Stimulated activated CD4-positive, alpha-beta T cell treated with anti-CD3 and anti-CD28 coated beads, Interleukin-1b, Interleukin-23, amount 100 ng/mL, for 24 hours (primary cell): ENCODE data around the gene NHERF1.

Source experiments
- DNase-seq, 4 experiments: peaks; one replicate each; pipeline ENCODE4 v3.0.0-alpha.2; 2020; ENCODE audit warnings: low read depth in 4 of 4, low spot score in 1 of 4

Gene NHERF1

GRCh38 chr17:74732042-74732867 is 16.2 kb upstream of the NHERF1 start:
- DNase-seq, result no peak

GRCh38 chr17:74733365-74734122 is 14.9 kb upstream of the NHERF1 start:
- DNase-seq, result no peak

- no peak for DNase-seq
Observed at GRCh38 chr17:74734256-74734655, 14.2 kb upstream of the NHERF1 start.

- DNase-seq, result no peak
Observed at GRCh38 chr17:74736513-74737298, 11.7 kb upstream of the NHERF1 start, which contains the start of gene RAB37. TSS of gene RAB37 (plus strand) at chr17:74737256. CDS start at chr17:74737273, 17 bp downstream.

GRCh38 chr17:74737299-74738050 is 11.0 kb upstream of the NHERF1 start:
- DNase-seq, result no peak

GRCh38 chr17:74738051-74738996 is 10.1 kb upstream of the NHERF1 start:
- DNase-seq, result peak in 1 of 4 experiments; percentile 58

GRCh38 chr17:74739227-74739831 is 9.1 kb upstream of the NHERF1 start:
- DNase-seq, result no peak

- DNase-seq, result no peak
Observed at GRCh38 chr17:74740173-74740572, 8.3 kb upstream of the NHERF1 start.

GRCh38 chr17:74740641-74741387 is 7.6 kb upstream of the NHERF1 start:
- DNase-seq, result no peak

GRCh38 chr17:74742153-74742515 is 6.3 kb upstream of the NHERF1 start:
- no peak for DNase-seq

- no peak for DNase-seq
Observed at GRCh38 chr17:74742978-74743545, 5.4 kb upstream of the NHERF1 start.

GRCh38 chr17:74743755-74744154 is 4.7 kb upstream of the NHERF1 start:
- DNase-seq, result no peak

- DNase-seq, result no peak
Observed at GRCh38 chr17:74744349-74744713, 4.1 kb upstream of the NHERF1 start.

GRCh38 chr17:74744714-74745547 is 3.5 kb upstream of the NHERF1 start:
- DNase-seq, result peak; percentile 68 to 80 (median 72)

- no peak for DNase-seq
Observed at GRCh38 chr17:74745548-74746177, 2.8 kb upstream of the NHERF1 start.

- no peak for DNase-seq
Observed at GRCh38 chr17:74746376-74746775, 2.1 kb upstream of the NHERF1 start.

GRCh38 chr17:74746922-74747321 is 1.5 kb upstream of the NHERF1 start:
- DNase-seq, result no peak
